Esophagus (tissue), 2 donors: ENCODE measurements around the gene CALR. TPM values are rescaled to one million over a fixed set of nuclear protein-coding genes. Genes with fewer than 3 reads are reported as not detected.

Experiments used
- H3K27ac ChIP-seq, 2 donors: one replicate each; pipeline ENCODE4 v1.5.1; 2013; ENCODE audit warnings: low read depth in 2 of 2, mild to moderate bottlenecking in 2 of 2, inconsistent platforms in 1 of 2, low read length in 1 of 2, moderate library complexity in 1 of 2
- H3K27me3 ChIP-seq, 2 donors: one replicate each; pipeline ENCODE4 v1.6.1; 2013; ENCODE audit warnings: low read length in 2 of 2, control low read depth in 1 of 2, mild to moderate bottlenecking in 1 of 2; ENCODE audit not compliant: insufficient read depth in 2 of 2, control insufficient read depth in 1 of 2
- H3K36me3 ChIP-seq, 2 donors: one replicate each; pipeline ENCODE4 v1.6.1; 2013; ENCODE audit warnings: low read length in 1 of 2; ENCODE audit not compliant: control insufficient read depth in 2 of 2, insufficient read depth in 2 of 2
- H3K4me1 ChIP-seq, 2 donors: one replicate each; pipeline ENCODE4 v1.6.1; 2013; ENCODE audit warnings: low read length in 1 of 2; ENCODE audit not compliant: control insufficient read depth in 2 of 2, insufficient read depth in 2 of 2
- H3K4me3 ChIP-seq, 2 donors: one replicate each; pipeline ENCODE4 v1.5.1; 2013; ENCODE audit warnings: low read length in 2 of 2, mild to moderate bottlenecking in 2 of 2, low read depth in 1 of 2, moderate library complexity in 1 of 2
- H3K9me3 ChIP-seq, 2 donors: one replicate each; pipeline ENCODE4 v1.6.1; 2013; ENCODE audit warnings: mild to moderate bottlenecking in 2 of 2, low read depth in 1 of 2, low read length in 1 of 2, moderate library complexity in 1 of 2; ENCODE audit not compliant: control insufficient read depth in 2 of 2, insufficient read depth in 1 of 2
- WGBS, 2 donors: extraction: QIAGEN DNeasy Blood & Tissue Kit; methylation state at CpG; one replicate each; pipeline ENCODE4 v1.1.7; 2013; 5-methylcytosine and 5-hydroxymethylcytosine counted together
- polyA plus RNA-seq, 2 donors: library from polyadenylated mRNA; stranded (reverse); fragments of 200-250 nt; gene quantifications; one replicate each; pipeline ENCODE4 v1.2.3, GENCODE V29; 2013
- donor health status: healthy with polysubstance abuse.
- donor health status: Bipolar disorder and iron deficiency.

CALR gene
- polyA plus RNA-seq, 2 donors = 173 to 361 TPM

DNA sequence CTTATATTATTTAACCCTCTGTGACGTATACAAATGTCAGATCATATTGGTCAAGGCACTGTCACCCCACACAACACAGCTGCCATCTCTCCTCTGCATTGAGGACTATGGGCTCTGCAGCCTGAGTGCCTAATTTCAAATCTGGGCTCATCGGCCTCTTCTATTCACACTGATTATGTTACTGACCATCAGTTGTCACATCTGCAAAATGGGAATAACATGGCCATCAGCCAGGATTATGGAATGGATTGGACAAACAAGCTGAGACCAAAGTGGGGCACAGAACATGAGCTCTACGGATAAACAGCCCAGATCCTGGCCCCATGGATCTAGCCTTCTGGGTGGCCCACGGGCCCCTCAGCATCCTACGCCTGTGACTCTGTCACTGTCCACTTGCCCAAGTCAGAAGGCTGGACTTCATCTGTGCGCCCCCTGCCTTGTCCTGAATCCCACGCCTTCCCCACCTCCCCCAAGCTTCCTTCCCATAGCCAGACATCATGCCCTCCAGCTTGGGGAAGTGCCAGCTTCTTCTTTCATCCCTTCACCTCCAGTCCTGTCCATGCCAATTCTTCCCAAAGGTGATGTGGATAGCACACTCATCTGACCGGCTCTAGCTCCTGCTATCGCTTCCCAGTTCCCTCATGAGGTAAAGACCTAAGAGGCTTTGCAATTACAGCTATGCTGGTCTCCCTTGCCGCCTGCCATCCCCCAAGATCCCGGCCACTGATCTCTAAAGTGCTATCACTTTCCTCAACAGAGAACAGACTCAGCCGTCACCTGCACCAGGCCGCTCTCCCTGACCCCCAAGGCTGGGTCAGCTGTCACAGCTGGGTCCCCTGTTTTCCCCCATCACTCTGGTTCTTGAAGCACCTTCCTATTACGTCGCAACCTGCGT, 5.8 kb upstream of the CALR start:
- H3K9me3 ChIP-seq = no peaks in the 10 kb centered on the region
- 30 to 32% methylated on average over 16 of the region's 16 CpGs for WGBS, 2 donors
- H3K36me3 ChIP-seq = peaks cover 14 to 17% of the 10 kb centered on the region in 2 donors
- peaks cover 4 to 12% of the 10 kb centered on the region in 2 donors for H3K4me1 ChIP-seq
- H3K4me3 ChIP-seq = peak overlapping the region; percentile 95 to 97
- H3K27me3 ChIP-seq = no peaks in the 10 kb centered on the region
- peak overlapping the region; percentile 8 to 60 for H3K27ac ChIP-seq

DNA sequence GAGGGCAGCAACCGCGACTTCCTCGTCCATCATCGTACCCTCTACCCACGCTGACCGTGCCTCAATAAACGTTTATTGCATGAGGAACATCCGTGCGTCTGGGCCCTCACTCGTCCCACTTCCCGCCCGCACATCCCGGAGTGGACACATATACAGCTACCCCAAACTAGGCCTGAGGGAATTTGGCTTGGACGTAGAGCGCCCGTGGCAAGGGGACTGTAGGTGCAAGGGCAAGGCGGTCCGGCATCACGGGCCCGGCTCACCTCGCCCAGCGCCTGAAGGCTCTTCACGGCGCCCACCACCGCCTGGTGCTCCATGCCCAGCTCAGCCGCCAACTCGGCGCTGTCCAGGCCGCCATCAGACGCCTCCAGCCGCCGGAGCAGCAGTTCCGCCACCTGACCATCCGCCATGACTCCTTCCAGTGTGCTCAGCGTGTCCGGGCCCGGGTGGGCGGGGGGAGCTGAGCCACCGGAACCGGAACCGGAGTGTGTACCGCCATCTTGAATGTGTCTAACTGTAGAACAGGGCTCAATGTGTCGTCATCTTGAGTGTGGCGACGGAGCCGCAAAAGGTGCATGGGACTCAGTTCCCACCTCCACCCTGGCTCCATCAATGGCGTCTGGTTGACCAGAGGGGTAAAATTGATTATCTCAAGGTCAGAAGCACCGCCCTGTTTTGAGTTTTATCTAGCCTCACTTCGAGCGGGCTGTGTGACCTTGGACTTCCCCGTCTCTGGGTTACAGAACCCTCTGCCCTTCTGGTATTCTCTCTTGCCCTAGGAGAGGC, 4.9 kb upstream of the CALR start, which contains the start of gene FARSA:
Gene FARSA (minus strand): TSS at position 425 of the 786 bp plus-strand sequence. CDS start 15 bp downstream, at position 410.
- H3K4me1 ChIP-seq = peaks cover 4 to 15% of the 10 kb centered on the region in 2 donors
- no peaks in the 10 kb centered on the region for H3K9me3 ChIP-seq
- peak within 1 kb of the TSS; percentile 61 to 77 for H3K27ac ChIP-seq
- 2 to 3% methylated on average over 46 to 51 of the region's 51 CpGs for WGBS, 2 donors
- H3K4me3 ChIP-seq = peak within 1 kb of the TSS; percentile 95 to 97
- peaks cover 13% of the 10 kb centered on the region in 2 donors for H3K36me3 ChIP-seq
- no peaks in the 10 kb centered on the region for H3K27me3 ChIP-seq

- H3K27me3 ChIP-seq = no peaks in the 10 kb centered on the region
- peaks cover 2 to 8% of the 10 kb centered on the region in 2 donors for H3K36me3 ChIP-seq
- no peak overlapping the region for H3K27ac ChIP-seq
- no peaks in the 10 kb centered on the region for H3K9me3 ChIP-seq
- no peak overlapping the region for H3K4me3 ChIP-seq
- WGBS, 2 donors = 92 to 94% methylated on average over 10 of the region's 10 CpGs
- peaks cover 7 to 18% of the 10 kb centered on the region in 2 donors for H3K4me1 ChIP-seq
These were observed 3.3 kb upstream of the CALR start for GRCh38 chr19:12935071-12935470.

GRCh38 chr19:12936582-12936981, 1.8 kb upstream of the CALR start:
- peaks cover 2 to 14% of the 10 kb centered on the region in 2 donors for H3K36me3 ChIP-seq
- H3K9me3 ChIP-seq = no peaks in the 10 kb centered on the region
- H3K4me3 ChIP-seq = no peak overlapping the region
- 62 to 73% methylated on average over 7 of the region's 7 CpGs for WGBS, 2 donors
- no peaks in the 10 kb centered on the region for H3K27me3 ChIP-seq
- H3K27ac ChIP-seq = no peak overlapping the region
- H3K4me1 ChIP-seq = peaks cover 7 to 22% of the 10 kb centered on the region in 2 donors

DNA sequence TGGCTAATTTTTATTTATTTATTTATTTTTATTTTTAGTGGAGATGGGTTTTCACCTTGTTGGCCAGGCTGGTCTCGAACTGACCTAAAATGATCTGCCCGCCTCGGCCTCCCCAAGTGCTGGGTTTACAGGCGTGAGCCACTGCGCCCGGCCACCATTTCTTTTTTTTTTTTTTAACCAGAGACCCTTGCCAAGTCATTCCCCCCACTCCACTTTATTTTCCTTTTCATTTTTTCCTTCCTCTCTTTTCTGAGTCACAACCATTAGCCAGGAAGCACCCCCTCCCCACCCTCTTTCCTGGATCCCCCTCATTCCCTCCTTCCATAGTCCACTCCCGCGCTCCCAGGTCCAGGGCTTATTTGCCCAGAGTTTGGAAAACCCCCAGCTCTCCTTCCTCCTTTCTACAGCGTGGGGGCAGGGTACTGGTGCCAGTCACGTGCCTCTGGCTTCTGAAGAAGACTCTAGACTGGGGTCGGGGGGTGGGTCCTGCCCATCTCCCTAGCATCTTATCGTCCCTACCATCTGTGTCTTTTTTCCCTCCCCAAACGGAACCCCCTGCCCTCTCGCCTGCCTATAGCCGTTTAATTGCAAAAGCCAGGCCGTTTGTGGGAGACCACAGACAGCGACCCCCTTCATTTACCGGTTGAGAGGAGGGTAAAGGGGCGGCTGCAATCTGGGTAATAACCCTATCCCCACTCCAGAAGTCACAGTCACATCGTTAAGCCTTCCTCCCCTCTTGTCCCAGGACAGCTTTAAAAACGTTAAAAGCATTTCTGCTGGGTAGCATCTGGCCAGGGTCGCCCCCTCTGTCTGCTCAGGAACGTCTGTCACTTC, 1.1 kb upstream of the CALR start:
- Histone ChIP-seq H3K9me3 (no peaks in the 10 kb centered on the region), H3K4me1 (peaks cover 7 to 22% of the 10 kb centered on the region in 2 donors), H3K36me3 (peaks cover 2 to 17% of the 10 kb centered on the region in 2 donors), H3K4me3 (peak overlapping the region; percentile 40 to 46), H3K27ac (peak overlapping the region; percentile 41 to 56), H3K27me3 (no peaks in the 10 kb centered on the region)
- WGBS, 2 donors = 27 to 28% methylated on average over 23 of the region's 23 CpGs

- peak overlapping the region; percentile 90 to 97 for H3K27ac ChIP-seq
- no peaks in the 10 kb centered on the region for H3K27me3 ChIP-seq
- H3K9me3 ChIP-seq = no peaks in the 10 kb centered on the region
- WGBS, 2 donors = 0% methylated on average over 54 of the region's 54 CpGs
- H3K4me3 ChIP-seq = peak overlapping the region; percentile 88 to 99
- peaks cover 10 to 27% of the 10 kb centered on the region in 2 donors for H3K36me3 ChIP-seq
- H3K4me1 ChIP-seq = peaks cover 3 to 13% of the 10 kb centered on the region in 2 donors
These were observed 581 bp downstream of the CALR start for GRCh38 chr19:12938779-12939601.

DNA sequence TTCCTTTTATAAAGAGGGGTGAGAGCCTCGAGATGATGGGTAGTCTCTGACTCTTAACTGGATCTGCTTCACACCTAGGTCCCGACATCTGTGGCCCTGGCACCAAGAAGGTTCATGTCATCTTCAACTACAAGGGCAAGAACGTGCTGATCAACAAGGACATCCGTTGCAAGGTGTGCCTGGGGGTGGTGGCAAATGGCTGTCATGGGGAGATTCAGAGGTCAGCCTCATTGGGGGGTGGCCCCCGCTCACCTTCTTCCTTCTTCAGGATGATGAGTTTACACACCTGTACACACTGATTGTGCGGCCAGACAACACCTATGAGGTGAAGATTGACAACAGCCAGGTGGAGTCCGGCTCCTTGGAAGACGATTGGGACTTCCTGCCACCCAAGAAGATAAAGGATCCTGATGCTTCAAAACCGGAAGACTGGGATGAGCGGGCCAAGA, 1.6 kb downstream of the CALR start:
- WGBS, 2 donors = 52 to 57% methylated on average over 10 of the region's 10 CpGs
- Histone ChIP-seq H3K27ac (peak overlapping the region in 1 of 2 donors; percentile 57), H3K4me1 (peaks cover 3 to 13% of the 10 kb centered on the region in 2 donors), H3K9me3 (no peaks in the 10 kb centered on the region), H3K36me3 (peaks cover 10 to 30% of the 10 kb centered on the region in 2 donors), H3K4me3 (peak overlapping the region; percentile 19 to 88), H3K27me3 (no peaks in the 10 kb centered on the region)

DNA sequence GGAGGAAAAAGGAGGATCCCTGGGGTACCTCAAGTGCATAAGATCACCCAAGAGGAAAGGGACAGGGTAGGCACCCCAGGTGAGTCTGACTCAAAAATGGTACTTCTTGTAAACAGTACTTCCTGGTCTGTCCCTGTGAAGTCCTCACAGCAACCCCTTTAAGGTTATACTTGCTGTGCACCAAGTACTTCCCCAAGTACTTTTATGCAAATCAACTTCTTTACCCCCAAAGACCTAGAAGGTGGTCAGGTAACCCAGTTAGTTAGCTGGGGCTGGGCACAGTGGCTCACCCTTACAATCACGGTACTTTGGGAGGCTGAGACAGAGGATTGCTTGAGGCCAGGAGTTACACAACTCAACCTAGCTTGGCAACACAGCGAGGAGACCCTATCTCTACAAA, 2.5 kb downstream of the CALR start:
- H3K4me3 ChIP-seq = no peak overlapping the region
- no peaks in the 10 kb centered on the region for H3K9me3 ChIP-seq
- no peaks in the 10 kb centered on the region for H3K27me3 ChIP-seq
- peaks cover 10 to 30% of the 10 kb centered on the region in 2 donors for H3K36me3 ChIP-seq
- peak overlapping the region in 1 of 2 donors; percentile 57 for H3K27ac ChIP-seq
- peaks cover 3 to 13% of the 10 kb centered on the region in 2 donors for H3K4me1 ChIP-seq
- 75 to 76% methylated on average over 2 of the region's 2 CpGs for WGBS, 2 donors
